ENCODE measurements around the gene MTFMT. TPM values are rescaled to one million over a fixed set of nuclear protein-coding genes. Genes with fewer than 3 reads are reported as not detected.
A peak's percentile ranks its signal among the peaks of the same experiment; 100 is the strongest.

The MTFMT gene
- total and polyA plus RNA-seq, 2 of the 13 experiments (the other 11 are each of a cell fraction or from before 2014, with no cell fraction given) = 9.9 to 23.2 TPM

- TF ChIP-seq ATF3 (CRISPR knock-in tag; IDR thresholded peaks at IDR 0.05) (peak; percentile 98), ZNF335 (CRISPR knock-in tag; IDR thresholded peaks at IDR 0.05) (peak; percentile 56; the same call in 1 of the 2 replicates), NR2F1 (CRISPR knock-in tag; IDR thresholded peaks at IDR 0.05) (peak; percentile 71 to 87), JARID2 (CRISPR knock-in tag; IDR thresholded peaks at IDR 0.05; ENCODE audit: insufficient replicate concordance) (no peak), KMT2A (CRISPR knock-in tag; IDR thresholded peaks at IDR 0.05) (0 out of 2 replicates have a peak, but pooled peaks have one; percentile 35), ZKSCAN5 (CRISPR knock-in tag; IDR thresholded peaks at IDR 0.05) (no peak), ZNF274 (CRISPR knock-in tag; IDR thresholded peaks at IDR 0.05) (no peak), ISX (CRISPR knock-in tag; conservative IDR thresholded peaks at IDR 0.05) (no peak), ZNF10 (CRISPR knock-in tag; IDR thresholded peaks at IDR 0.05; ENCODE audit: borderline replicate concordance, low read depth) (no peak), ZNF691 (CRISPR knock-in tag; IDR thresholded peaks at IDR 0.05; ENCODE audit: borderline replicate concordance, low read depth) (0 out of 2 replicates have a peak, but pooled peaks have one; percentile 17), ZNF879 (CRISPR knock-in tag; IDR thresholded peaks at IDR 0.05) (no peak), ZNF234 (CRISPR knock-in tag; conservative IDR thresholded peaks at IDR 0.05) (no peak), GTF2F1 (IDR thresholded peaks at IDR 0.05; ENCODE audit: low read length) (no peak), PCBP1 (IDR thresholded peaks at IDR 0.05; ENCODE audit: borderline replicate concordance, low read depth, low read length) (no peak), PTBP1 (IDR thresholded peaks at IDR 0.05; ENCODE audit: low read depth, low read length, poor library complexity, severe bottlenecking) (no peak), CENPX (CRISPR knock-in tag; IDR thresholded peaks at IDR 0.05) (no peak), ZNF891 (CRISPR knock-in tag; IDR thresholded peaks at IDR 0.05) (no peak), ZNF292 (CRISPR knock-in tag; IDR thresholded peaks at IDR 0.05; ENCODE audit: borderline replicate concordance, low read depth) (peak; percentile 62; the same call in 1 of the 2 replicates), TBX3 (IDR thresholded peaks at IDR 0.05; ENCODE audit: borderline replicate concordance) (peak; percentile 63; the same call in 1 of the 2 replicates), MAFF (IDR thresholded peaks at IDR 0.05; ENCODE audit: low read depth, low read length) (no peak), ZNF607 (CRISPR knock-in tag; IDR thresholded peaks at IDR 0.05; ENCODE audit: borderline replicate concordance) (no peak), ZNF605 (CRISPR knock-in tag; IDR thresholded peaks at IDR 0.05) (0 out of 2 replicates have a peak, but pooled peaks have one; percentile 58), WIZ (CRISPR knock-in tag; IDR thresholded peaks at IDR 0.05) (0 out of 2 replicates have a peak, but pooled peaks have one; percentile 65), KLF9 (CRISPR knock-in tag; IDR thresholded peaks at IDR 0.05; ENCODE audit: low read depth) (no peak), HOXA5 (CRISPR knock-in tag; IDR thresholded peaks at IDR 0.05) (no peak), ZNF567 (CRISPR knock-in tag; IDR thresholded peaks at IDR 0.05; ENCODE audit: borderline replicate concordance) (no peak), ZBTB46 (CRISPR knock-in tag; IDR thresholded peaks at IDR 0.05; ENCODE audit: borderline replicate concordance) (no peak), ZNF430 (CRISPR knock-in tag; IDR thresholded peaks at IDR 0.05) (no peak), ZNF576 (CRISPR knock-in tag; IDR thresholded peaks at IDR 0.05) (no peak)
Measured at GRCh38 chr15:65056868-65057548, 27.6 kb upstream of the MTFMT start (continued).
